IMR-90 (cell line): ENCODE measurements around the gene CHI3L1.

Experiments
- POLR2A ChIP-seq: IDR thresholded peaks from 2 replicates; pipeline ENCODE4 v1.6.1; 2012; ENCODE audit warnings: mild to moderate bottlenecking, low read depth, low read length
- TF ChIP-seq, protein P1 (sequence below): conservative IDR thresholded peaks from 2 replicates; pipeline ENCODE4 v1.5.1; 2012; ENCODE audit warnings: mild to moderate bottlenecking, low read depth, low read length, improper control_type of control experiment

DNA sequence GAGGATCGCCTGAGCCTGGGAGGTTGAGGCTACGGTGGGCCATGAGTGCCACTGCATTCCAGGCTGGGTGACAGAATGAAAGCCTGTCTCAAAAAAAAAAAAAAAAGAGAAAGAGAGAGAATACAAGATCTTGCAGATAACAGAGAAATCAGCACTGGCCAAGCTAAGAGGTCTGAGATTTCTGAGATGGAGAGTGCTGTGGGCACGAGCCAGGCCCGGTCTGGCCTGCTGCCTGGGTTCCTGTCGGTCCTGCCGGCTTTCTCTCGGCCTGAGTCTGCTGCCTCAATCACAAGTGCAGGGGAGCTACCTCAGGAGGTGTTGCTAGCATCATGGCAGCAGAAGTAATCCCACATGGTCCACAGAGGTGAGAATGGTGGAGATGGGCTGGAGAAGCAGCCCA is 40.0 kb downstream of the CHI3L1 start:
- TF ChIP-seq, protein P1, sequence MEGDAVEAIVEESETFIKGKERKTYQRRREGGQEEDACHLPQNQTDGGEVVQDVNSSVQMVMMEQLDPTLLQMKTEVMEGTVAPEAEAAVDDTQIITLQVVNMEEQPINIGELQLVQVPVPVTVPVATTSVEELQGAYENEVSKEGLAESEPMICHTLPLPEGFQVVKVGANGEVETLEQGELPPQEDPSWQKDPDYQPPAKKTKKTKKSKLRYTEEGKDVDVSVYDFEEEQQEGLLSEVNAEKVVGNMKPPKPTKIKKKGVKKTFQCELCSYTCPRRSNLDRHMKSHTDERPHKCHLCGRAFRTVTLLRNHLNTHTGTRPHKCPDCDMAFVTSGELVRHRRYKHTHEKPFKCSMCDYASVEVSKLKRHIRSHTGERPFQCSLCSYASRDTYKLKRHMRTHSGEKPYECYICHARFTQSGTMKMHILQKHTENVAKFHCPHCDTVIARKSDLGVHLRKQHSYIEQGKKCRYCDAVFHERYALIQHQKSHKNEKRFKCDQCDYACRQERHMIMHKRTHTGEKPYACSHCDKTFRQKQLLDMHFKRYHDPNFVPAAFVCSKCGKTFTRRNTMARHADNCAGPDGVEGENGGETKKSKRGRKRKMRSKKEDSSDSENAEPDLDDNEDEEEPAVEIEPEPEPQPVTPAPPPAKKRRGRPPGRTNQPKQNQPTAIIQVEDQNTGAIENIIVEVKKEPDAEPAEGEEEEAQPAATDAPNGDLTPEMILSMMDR: no peak
- TF ChIP-seq POLR2A: no peak
